ENCODE data around the gene SVOP. TPM values are rescaled to one million over a fixed set of nuclear protein-coding genes. Genes with fewer than 3 reads are reported as not detected.

The SVOP gene
- total RNA-seq, 2 donors from 2014 or later = not detected

GRCh38 chr12:108980831-108981618, 39.8 kb downstream of the SVOP start:
- no peak for ATAC-seq
- Mint-ChIP-seq H3K27ac (no peak overlapping the region), H3K27me3 (peaks cover 0 to 6% of the 10 kb centered on the region in 2 donors), H3K4me3 (no peak overlapping the region), H3K4me1 (ENCODE audit: low read depth in 2 of 2) (no peaks in the 10 kb centered on the region), H3K9me3 (no peaks in the 10 kb centered on the region), H3K36me3 (no peaks in the 10 kb centered on the region)
- DNase-seq (ENCODE audit: low spot score) = no peak

DNA sequence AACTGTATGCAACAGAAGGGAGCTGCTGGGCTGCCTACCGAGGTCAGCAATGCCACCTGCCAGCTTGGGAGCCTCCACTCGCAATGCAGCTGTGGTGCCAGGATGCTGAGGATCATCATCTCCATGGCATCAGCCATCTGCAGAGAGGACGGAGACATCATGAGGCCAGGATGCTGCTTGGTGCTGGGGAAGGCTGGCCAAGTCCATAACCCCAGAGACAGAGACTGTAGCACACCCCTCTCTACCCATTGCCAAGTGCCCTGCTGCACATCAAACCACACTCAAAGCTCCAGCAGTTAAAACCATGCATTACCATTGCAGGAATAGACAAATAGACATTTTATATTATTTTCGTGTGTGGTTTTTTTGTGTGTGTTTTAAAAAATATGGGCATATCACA, 43.5 kb downstream of the SVOP start:
- Mint-ChIP-seq H3K4me3 (no peak overlapping the region), H3K27me3 (peaks cover 5 to 6% of the 10 kb centered on the region in 2 donors), H3K4me1 (ENCODE audit: low read depth in 2 of 2) (no peaks in the 10 kb centered on the region), H3K9me3 (no peaks in the 10 kb centered on the region), H3K27ac (no peak overlapping the region), H3K36me3 (no peaks in the 10 kb centered on the region)
- ATAC-seq (no peak), DNase-seq (ENCODE audit: low spot score) (no peak)

- no peak overlapping the region for H3K4me3 Mint-ChIP-seq
- DNase-seq (ENCODE audit: low spot score) = no peak
- ATAC-seq = no peak
Measured at GRCh38 chr12:108975024-108975593, 45.8 kb downstream of the SVOP start.

DNA sequence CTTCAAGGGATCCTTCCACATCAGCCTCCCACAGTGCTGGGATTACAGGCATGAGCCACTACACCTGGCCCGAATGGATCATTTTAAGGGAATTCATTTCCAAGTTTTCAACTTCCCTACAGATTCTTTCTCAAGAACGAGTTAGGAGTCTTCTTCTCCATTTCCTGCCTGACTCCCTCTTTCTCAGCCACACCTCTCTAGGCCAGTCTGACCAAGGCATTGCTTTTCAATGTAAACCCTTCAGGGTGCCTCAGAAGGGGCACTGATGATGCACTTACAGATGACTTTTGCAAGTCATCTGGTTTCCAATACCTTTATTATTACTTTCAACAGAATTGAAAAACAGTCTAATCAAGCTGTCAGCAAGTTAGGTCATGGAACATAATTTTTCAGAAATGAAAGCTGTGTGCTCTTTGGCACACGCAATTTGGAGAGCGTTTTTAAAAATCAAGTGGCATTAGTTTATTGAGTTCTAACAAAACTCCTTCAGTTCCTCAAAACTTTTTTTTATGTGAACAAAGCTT, 47.2 kb downstream of the SVOP start:
- ATAC-seq (no peak), DNase-seq (ENCODE audit: low spot score) (no peak)
- Mint-ChIP-seq H3K4me1 (ENCODE audit: low read depth in 2 of 2) (no peaks in the 10 kb centered on the region), H3K27ac (no peak overlapping the region), H3K27me3 (peaks cover 13 to 16% of the 10 kb centered on the region in 2 donors), H3K4me3 (no peak overlapping the region), H3K9me3 (no peaks in the 10 kb centered on the region), H3K36me3 (no peaks in the 10 kb centered on the region)

More at GRCh38 chr12:108975024-108975593, 45.8 kb downstream of the SVOP start:
- Mint-ChIP-seq H3K27ac (no peak overlapping the region), H3K4me1 (ENCODE audit: low read depth in 2 of 2) (no peaks in the 10 kb centered on the region), H3K9me3 (no peaks in the 10 kb centered on the region), H3K36me3 (no peaks in the 10 kb centered on the region), H3K27me3 (peaks cover 5 to 13% of the 10 kb centered on the region in 2 donors)

DNA sequence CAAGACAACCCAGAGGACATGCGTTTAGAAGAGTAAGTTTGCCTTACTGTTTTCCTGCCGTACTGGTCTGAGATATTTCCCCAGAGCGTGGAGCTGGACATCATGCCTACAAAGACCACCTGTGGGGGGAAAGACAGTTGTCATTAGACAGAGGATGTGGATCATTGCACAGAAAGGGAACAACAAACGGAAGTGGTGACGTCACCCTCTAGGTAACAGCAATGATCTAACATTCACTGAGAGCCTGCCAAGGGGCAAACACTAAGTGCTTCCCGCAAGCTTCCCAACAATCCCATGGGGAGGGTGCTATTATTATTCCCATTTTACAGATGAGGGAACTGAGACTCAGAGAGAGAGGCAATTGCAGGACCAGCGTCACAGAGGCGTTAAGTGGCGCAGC, 48.5 kb downstream of the SVOP start:
- Mint-ChIP-seq H3K9me3 (no peaks in the 10 kb centered on the region), H3K4me1 (ENCODE audit: low read depth in 2 of 2) (no peaks in the 10 kb centered on the region)
- no peak for ATAC-seq

DNA sequence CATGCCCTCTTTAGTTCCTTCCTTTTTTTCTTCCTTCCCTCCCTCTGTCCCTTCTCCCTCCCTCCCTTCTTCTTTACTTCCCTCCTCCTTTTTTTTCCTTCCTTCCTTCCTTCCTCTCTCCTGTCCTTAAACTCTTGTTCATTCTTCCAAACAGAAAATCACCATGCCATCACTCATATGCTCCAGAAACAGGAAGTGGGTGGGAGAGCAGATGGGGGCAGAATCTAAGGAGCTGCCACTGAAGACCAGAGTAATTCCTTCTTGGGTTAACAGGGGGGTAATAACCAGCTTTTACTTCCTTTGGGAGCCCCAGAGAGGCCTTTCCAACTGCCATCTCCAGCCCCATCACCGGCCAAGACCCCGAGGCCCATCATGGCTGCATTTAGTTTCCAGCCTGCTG, 51.2 kb downstream of the SVOP start:
- DNase-seq (ENCODE audit: low spot score) (no peak), ATAC-seq (no peak)
- Mint-ChIP-seq H3K36me3 (no peaks in the 10 kb centered on the region), H3K27me3 (peaks cover 17 to 20% of the 10 kb centered on the region in 2 donors), H3K27ac (no peak overlapping the region), H3K4me3 (no peak overlapping the region), H3K9me3 (no peaks in the 10 kb centered on the region), H3K4me1 (ENCODE audit: low read depth in 2 of 2) (no peaks in the 10 kb centered on the region)

More for the DNA sequence above, 48.5 kb downstream of the SVOP start:
- no peak overlapping the region for H3K27ac Mint-ChIP-seq
- H3K4me3 Mint-ChIP-seq = no peak overlapping the region
- DNase-seq (ENCODE audit: low spot score) = no peak
- H3K27me3 Mint-ChIP-seq = peaks cover 13 to 18% of the 10 kb centered on the region in 2 donors
- H3K36me3 Mint-ChIP-seq = no peaks in the 10 kb centered on the region

DNA sequence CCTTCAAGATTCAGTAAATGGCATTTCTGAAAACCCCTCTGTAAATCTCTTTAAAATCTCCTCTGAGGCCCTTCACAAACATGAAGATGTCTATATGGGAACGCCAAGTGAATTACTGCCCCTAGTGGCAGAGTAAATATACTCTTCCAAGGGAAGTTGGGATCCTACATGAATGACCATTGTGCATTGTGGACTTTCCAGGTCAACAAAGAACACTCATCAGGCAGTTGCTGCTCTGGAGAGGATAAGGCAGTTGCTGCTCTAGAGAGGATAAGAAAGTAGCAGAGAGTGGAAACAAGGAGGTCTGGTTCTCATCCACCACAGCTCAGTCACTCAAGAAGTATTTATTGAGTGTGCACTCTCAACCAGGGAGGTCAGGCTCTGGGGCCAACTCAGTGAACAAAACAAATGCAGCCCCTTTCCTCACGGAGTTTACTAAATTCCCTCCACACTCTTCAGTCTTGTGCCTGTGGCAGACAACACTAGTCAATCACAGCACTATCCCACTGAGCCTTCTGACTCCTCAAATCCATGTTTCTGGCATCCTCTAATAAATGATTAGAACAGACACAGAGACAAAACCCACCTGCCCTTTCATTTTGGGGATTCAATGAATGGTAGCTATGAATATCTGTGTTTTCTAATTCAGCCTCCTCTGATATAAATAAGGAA, 52.9 kb downstream of the SVOP start:
- Mint-ChIP-seq H3K9me3 (no peaks in the 10 kb centered on the region), H3K27ac (no peak overlapping the region), H3K27me3 (peaks cover 14 to 16% of the 10 kb centered on the region in 2 donors), H3K36me3 (no peaks in the 10 kb centered on the region), H3K4me3 (no peak overlapping the region), H3K4me1 (ENCODE audit: low read depth in 2 of 2) (no peaks in the 10 kb centered on the region)
- DNase-seq (ENCODE audit: low spot score) (no peak), ATAC-seq (no peak)

GRCh38 chr12:108966378-108967151, 54.3 kb downstream of the SVOP start:
- Mint-ChIP-seq H3K27me3 (peaks cover 14% of the 10 kb centered on the region in 2 donors), H3K9me3 (no peaks in the 10 kb centered on the region), H3K36me3 (no peaks in the 10 kb centered on the region), H3K4me1 (ENCODE audit: low read depth in 2 of 2) (no peaks in the 10 kb centered on the region), H3K4me3 (no peak overlapping the region), H3K27ac (no peak overlapping the region)
- ATAC-seq (no peak), DNase-seq (ENCODE audit: low spot score) (no peak)

DNA sequence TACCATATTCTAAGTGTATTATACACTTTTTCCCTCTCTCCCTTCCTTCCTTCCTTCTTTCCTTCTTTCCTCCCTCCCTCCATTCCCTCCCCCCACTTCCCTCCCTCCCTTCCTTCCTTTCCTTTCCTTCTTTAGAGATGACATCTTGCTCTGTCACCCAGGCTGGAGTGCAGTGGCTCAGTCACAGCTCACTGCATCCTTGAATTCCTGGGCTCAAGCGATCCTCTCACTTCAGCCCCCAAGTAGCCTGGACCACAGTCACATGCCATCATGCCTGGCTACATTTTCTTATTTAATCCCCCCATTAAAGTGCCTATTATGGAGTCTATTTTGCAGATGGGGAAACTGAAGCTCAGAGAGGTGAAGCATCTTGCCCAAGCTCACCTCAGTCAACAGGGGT, 55.0 kb downstream of the SVOP start:
- Mint-ChIP-seq H3K4me3 (no peak overlapping the region), H3K27me3 (peaks cover 11 to 14% of the 10 kb centered on the region in 2 donors), H3K4me1 (ENCODE audit: low read depth in 2 of 2) (no peaks in the 10 kb centered on the region), H3K27ac (no peak overlapping the region), H3K9me3 (no peaks in the 10 kb centered on the region), H3K36me3 (no peaks in the 10 kb centered on the region)
- DNase-seq (ENCODE audit: low spot score) (no peak), ATAC-seq (no peak)

GRCh38 chr12:108964371-108965352, 56.2 kb downstream of the SVOP start:
- H3K27me3 Mint-ChIP-seq = peaks cover 9 to 11% of the 10 kb centered on the region in 2 donors
- no peak overlapping the region for H3K4me3 Mint-ChIP-seq
- no peak overlapping the region for H3K27ac Mint-ChIP-seq

GRCh38 chr12:108962256-108962655, 58.6 kb downstream of the SVOP start:
- no peak for DNase-seq (ENCODE audit: low spot score)
- Mint-ChIP-seq H3K27ac (no peak overlapping the region), H3K27me3 (peaks cover 4 to 7% of the 10 kb centered on the region in 2 donors)

More at GRCh38 chr12:108964371-108965352, 56.2 kb downstream of the SVOP start:
- H3K36me3 Mint-ChIP-seq = no peaks in the 10 kb centered on the region
- DNase-seq (ENCODE audit: low spot score) (no peak), ATAC-seq (no peak)
- no peaks in the 10 kb centered on the region for H3K9me3 Mint-ChIP-seq
- H3K4me1 Mint-ChIP-seq (ENCODE audit: low read depth in 2 of 2) = no peaks in the 10 kb centered on the region

DNA sequence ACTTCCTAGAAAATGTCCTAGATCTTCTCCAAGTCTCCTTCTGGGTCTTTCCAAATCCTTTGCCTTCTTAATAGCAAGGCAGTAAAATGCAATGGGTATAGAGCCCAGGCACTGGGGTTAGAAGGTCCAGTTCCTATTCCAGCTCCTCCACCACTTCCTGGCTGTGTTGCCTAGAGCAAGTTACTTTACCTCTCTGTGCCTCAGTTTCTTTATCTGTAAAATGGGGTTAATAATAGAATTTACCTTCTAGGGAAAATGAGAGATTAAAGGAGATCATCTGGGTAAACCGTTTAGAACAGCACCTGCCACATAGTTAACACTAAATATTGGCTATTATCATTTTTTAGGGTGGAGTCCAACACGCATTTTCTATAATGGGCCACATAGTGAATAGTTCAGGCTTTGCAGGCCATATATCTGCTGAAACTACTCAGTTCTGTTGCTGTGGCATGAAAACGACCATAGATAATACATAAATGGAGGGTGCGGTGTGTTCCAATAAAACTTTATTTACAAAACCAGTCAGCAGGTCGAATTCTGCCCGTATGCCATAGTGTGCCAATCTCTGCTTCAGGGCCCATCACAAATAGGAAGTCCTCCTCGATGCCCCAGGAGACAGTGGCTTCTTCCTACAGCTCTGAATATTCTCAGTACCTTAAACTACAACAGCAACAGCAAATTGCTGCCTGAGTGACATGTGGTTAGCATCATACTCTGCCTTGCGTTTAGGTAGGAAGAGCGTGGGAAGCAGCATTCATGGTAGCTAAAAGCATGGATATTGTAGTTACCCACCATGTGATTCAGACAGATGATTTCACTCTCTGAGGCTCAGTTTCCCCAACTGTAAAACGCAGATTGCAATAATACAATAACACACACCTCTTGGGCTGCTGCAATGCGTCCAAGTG, 60.9 kb downstream of the SVOP start:
- H3K36me3 Mint-ChIP-seq = no peaks in the 10 kb centered on the region
- H3K27ac Mint-ChIP-seq = no peak overlapping the region
- H3K27me3 Mint-ChIP-seq = peaks cover 6 to 17% of the 10 kb centered on the region in 2 donors
- ATAC-seq (no peak), DNase-seq (ENCODE audit: low spot score) (no peak)
- H3K4me1 Mint-ChIP-seq (ENCODE audit: low read depth in 2 of 2) = no peaks in the 10 kb centered on the region
- no peaks in the 10 kb centered on the region for H3K9me3 Mint-ChIP-seq
- H3K4me3 Mint-ChIP-seq = no peak overlapping the region

More at GRCh38 chr12:108962256-108962655, 58.6 kb downstream of the SVOP start:
- H3K4me3 Mint-ChIP-seq = no peak overlapping the region
- H3K4me1 Mint-ChIP-seq (ENCODE audit: low read depth in 2 of 2) = no peaks in the 10 kb centered on the region
- ATAC-seq = no peak
- H3K36me3 Mint-ChIP-seq = no peaks in the 10 kb centered on the region
- H3K9me3 Mint-ChIP-seq = no peaks in the 10 kb centered on the region
